ENCODE results near the gene SLC25A17. TPM values are rescaled to one million over a fixed set of nuclear protein-coding genes. Genes with fewer than 3 reads are reported as not detected.

Gene SLC25A17
- total RNA-seq: 18.8 and 21.1 TPM in 2 replicates

GRCh38 chr22:40818747-40819598 is at the start of gene SLC25A17:
Gene SLC25A17, minus strand, starts transcription at chr22:40819346. Its CDS starts 98 bp downstream, at chr22:40819248.

GRCh38 chr22:40862013-40862412 is 42.9 kb upstream of the SLC25A17 start, which contains the start of gene DNAJB7:
Gene DNAJB7, minus strand, starts transcription at chr22:40862113. Its CDS starts 119 bp downstream, at chr22:40861994.

GRCh38 chr22:40856513-40857308 is 37.6 kb upstream of the SLC25A17 start, which contains the start of the genes ST13 and XPNPEP3:
Gene ST13, minus strand, starts transcription at chr22:40856639. Its CDS starts 99 bp downstream, at chr22:40856540.
Gene XPNPEP3, plus strand, starts transcription at chr22:40857148. Its CDS starts 34 bp downstream, at chr22:40857182.

Other genes with a start within 250 kb of the SLC25A17 start
- gene MRTFA, start 182.6 kb downstream of the SLC25A17 start, total RNA-seq: 14.6 and 38.8 TPM in 2 replicates
- gene MCHR1, start 139.9 kb downstream of the SLC25A17 start, total RNA-seq: not detected in 2 replicates
- gene ST13, start 37.3 kb upstream of the SLC25A17 start, total RNA-seq: 173 and 236 TPM in 2 replicates
- 6.2 and 6.5 TPM in 2 replicates for gene XPNPEP3, start 37.8 kb upstream of the SLC25A17 start, total RNA-seq
- not detected in 2 replicates for gene DNAJB7, start 42.8 kb upstream of the SLC25A17 start, total RNA-seq
- gene RBX1, start 132.0 kb upstream of the SLC25A17 start, total RNA-seq: 85.1 and 121 TPM in 2 replicates